GM18873 (cell line): ENCODE measurements around the gene KCNK3.

Experiments used
- ATAC-seq: cut with Tn5 transposase; IDR thresholded peaks from one replicate; pipeline ENCODE4 v1.9.1; 2021; ENCODE audit warnings: mild to moderate bottlenecking, moderate library complexity, moderate number of reproducible peaks; ENCODE audit not compliant: unreplicated experiment, low FRiP score

The KCNK3 gene

GRCh38 chr2:26768759-26769088 lies 76.2 kb downstream of the KCNK3 start:
- no peak for ATAC-seq

DNA sequence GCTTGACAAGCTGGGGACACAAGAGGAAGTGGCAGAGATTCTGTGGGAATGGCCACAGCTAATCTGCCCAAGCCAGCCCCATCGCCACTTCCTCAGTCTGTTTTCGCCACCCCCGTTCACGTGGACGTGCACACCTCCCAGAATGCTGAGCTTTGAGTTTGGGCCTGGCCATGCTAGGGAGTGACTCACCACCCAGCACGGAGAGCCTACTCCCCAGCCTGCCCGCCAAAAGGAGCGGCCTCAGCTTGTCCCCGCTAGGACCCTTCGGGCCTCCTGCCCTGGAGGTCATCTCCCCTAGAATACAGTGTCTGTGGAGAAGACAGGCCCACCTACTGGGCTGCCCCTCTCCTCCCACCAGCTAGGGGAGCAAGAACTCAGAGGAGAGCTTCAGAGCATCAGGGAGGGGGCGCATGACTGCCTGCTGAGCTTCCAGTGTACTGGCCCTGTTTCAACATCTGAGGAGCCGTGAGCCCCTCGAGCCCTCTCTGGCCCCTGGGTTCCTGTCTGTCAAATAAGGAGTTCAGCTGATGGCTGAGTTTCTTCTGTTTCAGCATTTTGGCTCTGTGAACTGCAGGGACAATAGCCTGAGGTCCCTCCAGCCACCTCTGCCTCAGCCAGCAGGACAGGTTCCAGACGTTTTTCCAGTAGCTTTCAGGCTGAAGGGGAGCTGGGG lies 76.7 kb downstream of the KCNK3 start:
- ATAC-seq: no peak

DNA sequence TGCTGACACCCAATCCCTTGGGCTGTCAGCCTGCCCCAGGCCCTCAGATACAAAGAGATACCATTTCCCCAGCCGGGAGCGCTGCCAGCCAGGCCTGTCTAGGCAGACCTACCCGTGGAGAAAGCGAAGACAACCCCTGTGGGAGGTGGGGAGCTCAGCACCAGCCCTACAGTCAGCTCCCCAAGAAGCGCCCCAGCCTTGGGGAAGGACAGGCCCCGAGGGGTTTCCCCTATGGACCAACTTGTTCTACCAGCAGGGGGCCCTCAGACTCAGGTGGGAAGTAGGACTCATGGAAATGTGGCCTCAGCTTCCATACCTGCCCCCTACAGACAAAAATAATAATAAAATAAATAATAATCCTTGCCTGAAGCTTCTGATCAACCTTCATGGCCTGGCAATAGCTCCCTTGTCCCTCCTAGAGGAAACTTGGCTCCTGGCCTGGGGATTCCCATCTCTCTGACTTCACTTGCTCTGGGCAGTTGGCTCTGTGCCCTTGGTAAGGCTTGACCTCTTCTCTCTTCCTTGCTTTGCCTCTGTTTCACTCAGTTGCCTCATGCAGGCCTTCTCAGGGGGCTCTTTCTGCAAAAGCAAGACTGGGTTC lies 78.6 kb downstream of the KCNK3 start:
- ATAC-seq: no peak

DNA sequence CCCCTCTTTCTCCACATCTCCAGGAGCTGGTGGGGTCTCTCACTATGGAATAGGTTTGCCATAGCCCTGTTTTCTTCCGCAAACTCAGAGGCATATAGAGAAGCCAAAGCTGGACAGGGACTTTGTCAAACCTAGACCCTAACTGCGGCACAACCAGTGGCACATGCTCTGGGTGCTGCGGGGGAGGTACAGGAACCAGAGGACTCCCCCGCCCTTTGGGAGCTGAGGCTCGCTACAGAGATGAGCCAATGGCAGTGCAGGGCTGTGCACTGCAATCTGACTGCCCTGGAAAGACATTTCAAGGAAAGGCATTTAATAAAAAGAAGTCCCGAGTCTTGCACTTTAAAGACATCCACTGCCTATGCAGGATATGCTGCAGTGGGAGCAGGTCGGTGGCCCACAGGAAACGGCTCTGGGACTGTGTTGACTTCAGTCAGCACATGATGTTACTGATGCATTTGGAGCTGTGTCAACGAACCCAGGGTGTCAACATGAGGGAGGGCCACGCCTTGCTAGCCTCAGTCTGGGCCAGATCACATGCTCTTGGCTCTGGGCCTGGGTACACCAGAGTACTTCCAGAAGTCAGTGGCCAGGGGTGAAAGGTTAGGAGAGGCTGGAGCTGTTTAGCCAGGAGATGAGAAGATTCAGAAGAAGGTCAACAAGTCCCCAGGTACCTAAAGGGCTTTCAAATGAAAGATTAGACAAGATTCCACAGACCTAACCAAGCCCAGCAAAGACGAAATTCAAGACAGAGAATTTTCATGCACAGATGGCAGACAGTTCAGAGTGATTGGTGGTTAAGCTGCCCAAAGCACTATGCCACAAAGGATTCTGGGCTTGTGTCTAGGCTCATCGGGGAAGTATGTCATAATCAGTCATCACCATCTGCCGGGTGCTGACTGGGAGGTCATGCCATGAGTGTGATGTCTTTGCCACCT lies 79.8 kb downstream of the KCNK3 start:
- ATAC-seq: no peak

DNA sequence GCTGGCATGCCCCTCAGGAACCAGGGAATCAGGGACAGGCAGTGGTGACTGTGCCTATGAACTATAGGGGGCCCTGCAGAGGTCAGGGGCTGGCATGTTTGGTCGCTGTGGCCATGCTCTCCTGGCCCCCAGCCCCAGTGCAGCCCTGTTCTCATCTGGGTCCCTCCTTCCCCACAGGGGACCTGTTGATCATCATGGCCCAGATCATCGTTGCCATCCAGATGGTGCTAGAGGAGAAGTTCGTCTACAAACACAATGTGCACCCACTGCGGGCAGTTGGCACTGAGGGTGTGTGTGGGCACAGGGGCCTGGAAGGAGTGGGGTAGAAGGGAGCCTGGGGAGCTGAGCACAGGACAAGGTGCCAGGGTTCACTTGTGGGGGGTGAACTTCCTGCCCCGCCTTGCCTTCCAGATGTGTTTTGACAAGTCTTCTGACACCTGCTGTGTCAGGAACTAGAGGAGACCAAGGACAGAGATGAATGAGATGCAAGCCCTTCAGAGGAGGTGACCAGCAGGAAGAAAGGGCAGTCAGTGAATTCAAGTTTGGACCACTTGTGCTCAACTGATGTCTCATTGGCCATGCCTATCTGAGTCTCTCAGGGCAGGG lies 83.8 kb downstream of the KCNK3 start:
- no peak for ATAC-seq

DNA sequence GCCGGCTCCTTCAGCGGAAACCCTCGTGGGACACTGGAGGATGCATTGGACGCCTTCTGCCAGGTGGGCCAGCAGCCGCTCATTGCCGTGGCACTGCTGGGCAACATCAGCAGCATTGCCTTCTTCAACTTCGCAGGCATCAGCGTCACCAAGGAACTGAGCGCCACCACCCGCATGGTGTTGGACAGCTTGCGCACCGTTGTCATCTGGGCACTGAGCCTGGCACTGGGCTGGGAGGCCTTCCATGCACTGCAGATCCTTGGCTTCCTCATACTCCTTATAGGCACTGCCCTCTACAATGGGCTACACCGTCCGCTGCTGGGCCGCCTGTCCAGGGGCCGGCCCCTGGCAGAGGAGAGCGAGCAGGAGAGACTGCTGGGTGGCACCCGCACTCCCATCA lies 85.6 kb downstream of the KCNK3 start:
- no peak for ATAC-seq

DNA sequence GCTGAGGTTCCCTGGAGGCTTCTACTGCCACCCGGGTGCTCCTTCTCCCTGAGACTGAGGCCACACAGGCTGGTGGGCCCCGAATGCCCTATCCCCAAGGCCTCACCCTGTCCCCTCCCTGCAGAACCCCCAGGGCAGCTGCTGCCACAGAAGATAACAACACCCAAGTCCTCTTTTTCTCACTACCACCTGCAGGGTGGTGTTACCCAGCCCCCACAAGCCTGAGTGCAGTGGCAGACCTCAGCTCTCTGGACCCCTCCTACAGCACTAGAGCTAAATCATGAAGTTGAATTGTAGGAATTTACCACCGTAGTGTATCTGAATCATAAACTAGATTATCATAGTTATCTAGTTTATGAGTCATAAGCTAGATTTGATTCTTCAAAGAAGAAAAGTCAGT lies 86.0 kb downstream of the KCNK3 start:
- ATAC-seq: no peak

GRCh38 chr2:26780203-26780760 lies 87.8 kb downstream of the KCNK3 start:
- ATAC-seq: no peak
